HEK293 (cell line): ENCODE measurements around the gene OTUB2.

Experiments used
- CTCF ChIA-PET: fragments of 350-600 bp; formaldehyde crosslinking; extraction: SDS; loops from one replicate; lab custom pipeline; 2021; ENCODE audit warnings: antibody characterized with exemption; lab: Yijun Ruan, JAX
- POLR2A ChIA-PET: fragments of 300-600 bp; formaldehyde crosslinking; extraction: SDS; loops from one replicate; lab custom pipeline; 2020; ENCODE audit warnings: antibody characterized with exemption, inconsistent platforms; lab: Yijun Ruan, JAX
- H3K27ac ChIP-seq: fragments of 200-500 bp; sonication (Bioruptor generic); 2 replicates; pipeline ENCODE4 v1.5.1; 2014; ENCODE audit warnings: low read depth, low read length, control low read depth, inconsistent platforms; ENCODE audit errors: extremely low read depth
- H3K36me3 ChIP-seq, 2 experiments: fragments of 200-500 bp in 1 of 2; sonication (Bioruptor generic) in 1 of 2; 1 replicate in 1 of 2; 2 replicates in 1 of 2; pipeline ENCODE4 v1.5.1; 2014 to 2017; ENCODE audit warnings: inconsistent platforms in 2 of 2, low read length in 2 of 2; ENCODE audit not compliant: control insufficient read depth in 2 of 2, insufficient read depth in 1 of 2
- H3K4me1 ChIP-seq: fragments of 200-500 bp; sonication (Bioruptor generic); 2 replicates; pipeline ENCODE4 v1.5.1; 2014; ENCODE audit warnings: mild to moderate bottlenecking, low read length, inconsistent platforms; ENCODE audit not compliant: control insufficient read depth, insufficient read depth
- H3K4me3 ChIP-seq: 2 replicates; pipeline ENCODE4 v1.5.1; 2011; ENCODE audit warnings: low read depth, mild to moderate bottlenecking, control low read depth, low read length, moderate library complexity
- H3K9me3 ChIP-seq: fragments of 200-500 bp; sonication (Bioruptor generic); 2 replicates; pipeline ENCODE4 v1.5.1; 2014; ENCODE audit warnings: low read depth, low read length, inconsistent platforms; ENCODE audit not compliant: control insufficient read depth, insufficient read depth
- ATF2 ChIP-seq: fragments of 450-650 bp; formaldehyde crosslinking; IDR thresholded peaks from 2 replicates; pipeline ENCODE4 v1.5.1; 2016; ENCODE audit warnings: missing biosample characterization, missing genetic modification characterization, low read depth
- GLIS1 ChIP-seq: fragments of 450-650 bp; formaldehyde crosslinking; IDR thresholded peaks from 2 replicates; pipeline ENCODE4 v1.5.1; 2016; ENCODE audit warnings: missing biosample characterization, missing genetic modification characterization
- HIC1 ChIP-seq: fragments of 450-650 bp; formaldehyde crosslinking; IDR thresholded peaks from 2 replicates; pipeline ENCODE4 v1.5.1; 2016; ENCODE audit warnings: missing biosample characterization, missing genetic modification characterization
- PRDM1 ChIP-seq: fragments of 450-650 bp; formaldehyde crosslinking; IDR thresholded peaks from 2 replicates; pipeline ENCODE4; 2016; ENCODE audit warnings: missing biosample characterization, missing genetic modification characterization
- ZNF112 ChIP-seq: fragments of 450-650 bp; formaldehyde crosslinking; IDR thresholded peaks from 2 replicates; pipeline ENCODE4 v1.5.0; 2017; ENCODE audit warnings: missing biosample characterization, missing genetic modification characterization
- ZNF184 ChIP-seq: fragments of 450-650 bp; IDR thresholded peaks from 2 replicates; pipeline ENCODE4 v1.5.1; 2018; ENCODE audit warnings: missing biosample characterization, mild to moderate bottlenecking, missing genetic modification characterization
- ZNF37A ChIP-seq: fragments of 450-650 bp; IDR thresholded peaks from 2 replicates; pipeline ENCODE4 v1.5.1; 2018; ENCODE audit warnings: missing biosample characterization, missing genetic modification characterization
- ZNF513 ChIP-seq: fragments of 450-650 bp; IDR thresholded peaks from 2 replicates; pipeline ENCODE4 v1.5.1; 2018; ENCODE audit warnings: missing biosample characterization, missing genetic modification characterization
- ZNF530 ChIP-seq: fragments of 450-650 bp; formaldehyde crosslinking; IDR thresholded peaks from 2 replicates; pipeline ENCODE4 v1.5.1; 2016; ENCODE audit warnings: low read depth, missing biosample characterization, missing genetic modification characterization
- ZNF571 ChIP-seq: fragments of 450-650 bp; formaldehyde crosslinking; IDR thresholded peaks from 2 replicates; pipeline ENCODE4 v1.5.0; 2017; ENCODE audit warnings: missing biosample characterization, missing genetic modification characterization
- ZNF585B ChIP-seq: fragments of 450-650 bp; formaldehyde crosslinking; IDR thresholded peaks from 2 replicates; pipeline ENCODE4 v1.5.1; 2016; ENCODE audit warnings: missing biosample characterization, missing genetic modification characterization
- ZNF596 ChIP-seq: fragments of 450-650 bp; IDR thresholded peaks from 2 replicates; pipeline ENCODE4 v1.5.0; 2018; ENCODE audit warnings: missing biosample characterization, mild to moderate bottlenecking, missing genetic modification characterization, moderate library complexity
- ZNF610 ChIP-seq: fragments of 450-650 bp; formaldehyde crosslinking; IDR thresholded peaks from 2 replicates; pipeline ENCODE4 v1.5.1; 2016; ENCODE audit warnings: missing biosample characterization, missing genetic modification characterization, borderline replicate concordance
- ZNF677 ChIP-seq: fragments of 450-650 bp; IDR thresholded peaks from 2 replicates; pipeline ENCODE4 v1.5.0; 2018; ENCODE audit warnings: missing biosample characterization, mild to moderate bottlenecking, missing genetic modification characterization, moderate library complexity
- ZNF777 ChIP-seq: fragments of 450-650 bp; formaldehyde crosslinking; IDR thresholded peaks from 2 replicates; pipeline ENCODE4 v1.5.1; 2017; ENCODE audit warnings: missing biosample characterization, missing genetic modification characterization, borderline replicate concordance
- ZNF791 ChIP-seq: fragments of 450-650 bp; formaldehyde crosslinking; IDR thresholded peaks from 2 replicates; pipeline ENCODE4 v1.5.1; 2016; ENCODE audit warnings: missing biosample characterization, missing genetic modification characterization

Gene OTUB2

GRCh38 chr14:94026173-94026888, at the start of gene OTUB2 (continued):
- TF ChIP-seq ZNF571 (tag by site-specific recombination) = no peak
- no peak for TF ChIP-seq ZNF791
- TF ChIP-seq ZNF585B (tag by site-specific recombination) = no peak

GRCh38 chr14:93976477-93977057, 49.6 kb upstream of the OTUB2 start, which contains the start of gene ASB2:
Gene ASB2 (minus strand): TSS chr14:93976570. CDS start chr14:93964539, 12,031 bp downstream.
- H3K27ac ChIP-seq = no peak within 1 kb of the TSS
- POLR2A ChIA-PET = no interaction called here
- H3K9me3 ChIP-seq = no peaks in the 10 kb centered on the region
- H3K36me3 ChIP-seq = no peaks in the 10 kb centered on the region
- CTCF ChIA-PET = interaction anchor here (0.7 to 1.2 kb wide), 2 partner anchors 17 to 37 kb away, joined by 3 to 4 read pairs; no protein-coding TSS in a partner anchor
- no peak for TF ChIP-seq ZNF112 (tag by site-specific recombination)
- TF ChIP-seq ZNF677 (tag by site-specific recombination) = no peak
- TF ChIP-seq ZNF596 (tag by site-specific recombination) = no peak
- TF ChIP-seq ATF2 (tag by site-specific recombination) = 0 out of 2 replicates have a peak, but pooled peaks have one; percentile 67
- no peak within 1 kb of the TSS for H3K4me3 ChIP-seq
- H3K4me1 ChIP-seq = no peaks in the 10 kb centered on the region

GRCh38 chr14:93977171-93977570, 49.0 kb upstream of the OTUB2 start:
- no peaks in the 10 kb centered on the region for H3K36me3 ChIP-seq
- H3K9me3 ChIP-seq = no peaks in the 10 kb centered on the region
- no peak for TF ChIP-seq ZNF37A
- TF ChIP-seq ZNF610 = no peak
- TF ChIP-seq PRDM1 (tag by site-specific recombination) = no peak
- TF ChIP-seq HIC1 (tag by site-specific recombination) = no peak
- no peak for TF ChIP-seq GLIS1
- no peaks in the 10 kb centered on the region for H3K4me1 ChIP-seq
- ChIA-PET CTCF (interaction anchor here (0.7 to 1.2 kb wide), 2 partner anchors 17 to 37 kb away, joined by 3 to 4 read pairs; no protein-coding TSS in a partner anchor), POLR2A (no interaction called here)
- H3K27ac ChIP-seq = no peak overlapping the region
- no peak overlapping the region for H3K4me3 ChIP-seq

GRCh38 chr14:93977790-93978581, 48.2 kb upstream of the OTUB2 start:
- POLR2A ChIA-PET = no interaction called here
- Histone ChIP-seq H3K4me3 (no peak overlapping the region), H3K9me3 (no peaks in the 10 kb centered on the region), H3K27ac (no peak overlapping the region), H3K36me3 (no peaks in the 10 kb centered on the region), H3K4me1 (no peaks in the 10 kb centered on the region)
- CTCF ChIA-PET = interaction anchor here (0.6 to 1.2 kb wide), 4 partner anchors 27 to 95 kb away, joined by 3 to 5 read pairs (median 4); no protein-coding TSS in a partner anchor
- no peak for TF ChIP-seq ZNF184
- no peak for TF ChIP-seq ZNF513 (tag by site-specific recombination)
- TF ChIP-seq ZNF777 (tag by site-specific recombination) = no peak
- no peak for TF ChIP-seq ZNF530 (tag by site-specific recombination)
- no peak for TF ChIP-seq ATF2 (tag by site-specific recombination)
